Effector CD8-positive, alpha-beta T cell (primary cell): ENCODE results near the gene RCOR3.

ENCODE experiments used
- DNase-seq: peaks from one replicate; lab custom pipeline; 2025; lab: John Stamatoyannopoulos, UW

Gene RCOR3

DNA sequence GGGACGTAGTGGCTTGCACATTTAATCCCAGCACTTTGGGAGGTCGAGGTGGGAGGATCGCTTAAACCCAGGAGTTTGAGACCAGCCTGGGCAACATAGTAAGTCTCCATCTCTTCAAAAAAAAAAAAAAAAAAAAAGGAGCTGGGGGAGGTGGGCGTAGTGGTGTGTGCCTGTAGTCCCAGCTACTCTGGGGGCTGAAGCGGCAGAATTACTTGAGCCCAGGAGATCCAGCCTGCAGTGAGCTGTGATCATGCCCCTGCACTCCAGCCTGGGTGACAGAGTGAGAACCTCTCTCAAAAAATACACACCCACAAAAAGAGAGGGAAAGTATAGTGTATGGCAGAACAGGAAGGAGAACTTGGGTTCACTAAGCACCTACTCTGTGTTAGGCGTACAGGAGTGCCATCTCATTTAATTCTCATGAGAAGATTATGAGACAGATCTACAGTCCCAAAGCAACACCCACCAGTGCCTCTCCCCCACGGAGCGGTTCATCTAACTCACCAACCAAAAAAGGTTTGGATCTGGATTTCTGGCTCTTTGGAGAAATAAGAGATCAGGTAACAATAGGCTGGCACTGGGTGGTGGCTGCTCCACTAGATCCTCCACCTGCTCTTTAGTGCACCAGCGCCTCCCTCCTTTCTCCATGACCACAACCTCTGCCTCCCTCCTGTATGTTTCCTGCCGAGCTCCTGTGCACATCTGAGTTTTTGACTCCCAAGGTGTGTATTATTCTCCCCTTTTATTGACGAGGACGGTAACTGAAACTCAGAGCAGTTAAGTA, 66.0 kb downstream of the RCOR3 start:
- no peak for DNase-seq

DNA sequence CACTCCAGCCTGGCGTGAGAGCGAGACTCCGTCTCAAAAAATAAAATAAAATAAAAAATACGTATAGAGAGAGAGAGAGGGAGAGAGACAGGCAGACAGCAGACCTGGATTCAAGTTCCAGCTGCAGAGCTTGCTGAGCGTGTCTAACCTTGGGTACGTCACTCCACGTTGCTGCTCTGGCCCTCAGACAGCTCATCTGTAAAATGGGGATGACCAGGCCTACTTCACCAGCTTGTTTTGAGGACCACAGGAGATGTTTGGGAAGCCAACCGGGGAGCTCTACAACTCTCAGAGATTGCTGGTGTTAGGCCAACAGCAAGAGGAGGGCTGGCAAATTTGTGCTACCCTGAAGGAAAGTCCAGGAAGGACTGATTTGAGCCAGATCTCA, 67.0 kb downstream of the RCOR3 start:
- DNase-seq: no peak

DNA sequence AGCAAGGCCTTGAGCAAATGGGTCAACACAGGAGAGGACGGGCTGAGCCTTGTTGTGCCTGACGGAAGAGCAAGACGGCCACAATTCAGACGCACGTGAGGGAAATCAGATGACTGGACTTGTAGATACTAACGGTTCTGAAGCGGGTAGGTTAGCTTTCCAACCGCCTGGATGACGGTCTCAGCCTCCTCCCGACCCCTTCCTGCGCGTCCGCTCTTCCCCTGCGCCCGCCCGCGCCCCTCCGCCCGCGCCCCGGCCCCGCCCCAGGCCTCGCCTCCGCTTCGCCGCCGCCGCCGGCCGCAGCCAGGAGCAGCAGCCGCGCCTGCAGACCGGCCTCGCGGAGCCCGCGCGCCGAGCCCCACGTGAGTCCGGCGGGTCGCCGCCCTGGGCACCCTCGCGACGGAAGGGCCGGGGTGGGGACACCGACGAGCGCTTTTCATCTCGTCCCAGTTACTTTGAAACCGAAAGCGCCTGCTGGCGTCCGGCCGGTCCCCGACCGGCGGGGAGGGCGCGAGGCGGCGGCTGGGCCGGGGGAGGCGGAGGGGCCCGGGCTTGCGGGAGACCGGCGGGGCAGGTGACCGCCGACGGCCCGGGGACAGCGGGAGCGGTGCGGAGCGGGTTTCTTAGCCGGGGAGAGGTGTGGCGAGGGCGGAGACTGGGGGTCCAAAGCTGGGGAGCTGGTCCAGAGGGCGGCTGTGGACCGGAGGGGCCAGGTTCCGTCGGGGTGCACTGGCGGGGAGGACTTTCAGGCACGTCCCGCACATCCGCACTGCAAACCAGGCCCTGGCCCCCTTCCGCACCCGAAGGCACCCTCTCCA, 67.6 kb downstream of the RCOR3 start, which contains the start of gene TRAF5:
Gene TRAF5 (plus strand): TSS at position 306 of the 818 bp plus-strand sequence. CDS start 26,407 bp downstream, outside the sequence.
- no peak for DNase-seq

DNA sequence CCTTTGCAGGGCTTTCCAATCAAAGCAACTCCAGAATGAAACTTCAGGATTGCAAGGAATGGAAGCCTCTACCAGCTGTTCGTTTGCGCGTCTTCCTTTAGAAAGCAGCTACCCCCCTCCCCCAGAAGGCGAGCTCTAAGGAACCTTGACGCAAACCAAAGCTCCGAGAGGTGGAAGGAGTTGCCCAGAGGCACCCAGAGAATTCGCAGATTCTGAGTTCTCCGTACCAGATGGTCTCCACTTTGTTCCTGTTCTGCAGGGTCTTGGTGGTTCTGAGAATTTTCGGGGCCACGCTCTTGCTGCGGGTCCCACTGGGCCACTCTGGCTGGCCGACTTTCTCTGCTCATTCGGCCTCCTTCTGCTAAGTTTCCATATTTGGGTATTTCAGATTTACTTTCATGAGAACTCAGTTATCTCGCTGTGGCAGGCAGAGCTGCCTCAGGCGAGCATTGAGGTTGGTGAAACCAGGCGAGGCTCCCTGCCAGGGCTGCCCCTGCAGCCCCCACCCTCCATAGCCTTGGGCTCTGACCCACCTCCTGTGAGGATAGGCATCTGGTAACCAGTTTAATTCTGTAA, 68.3 kb downstream of the RCOR3 start:
- DNase-seq: no peak

DNA sequence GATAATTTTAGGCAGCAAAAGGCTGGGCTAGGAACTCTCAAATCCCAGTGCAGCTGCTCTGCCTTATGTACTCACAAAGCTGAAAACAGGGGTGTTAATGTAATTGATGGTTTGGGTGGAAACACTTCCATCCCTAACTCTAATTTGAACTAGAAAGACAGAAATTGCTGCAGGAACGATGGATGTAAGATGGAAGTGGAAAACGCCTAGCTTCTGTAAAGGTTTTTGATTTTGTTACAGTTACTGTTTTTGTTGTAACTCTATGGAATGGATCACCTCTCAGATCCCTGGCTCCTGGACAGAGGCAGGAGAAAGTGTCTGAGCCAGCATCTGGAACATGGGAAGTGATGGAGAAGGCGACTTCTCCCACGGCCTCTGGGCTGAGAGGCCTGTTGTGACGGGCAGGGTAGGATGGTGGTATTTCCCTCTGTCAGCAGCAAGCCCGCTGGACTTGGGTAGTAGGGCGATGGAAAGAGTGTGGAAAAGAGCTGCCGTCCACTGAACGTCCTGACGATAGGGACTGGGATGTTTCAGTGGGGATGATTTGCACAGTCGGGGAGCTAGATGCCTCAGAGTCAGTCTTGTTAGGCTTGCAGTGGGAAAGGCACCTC, 69.0 kb downstream of the RCOR3 start:
- no peak for DNase-seq

DNA sequence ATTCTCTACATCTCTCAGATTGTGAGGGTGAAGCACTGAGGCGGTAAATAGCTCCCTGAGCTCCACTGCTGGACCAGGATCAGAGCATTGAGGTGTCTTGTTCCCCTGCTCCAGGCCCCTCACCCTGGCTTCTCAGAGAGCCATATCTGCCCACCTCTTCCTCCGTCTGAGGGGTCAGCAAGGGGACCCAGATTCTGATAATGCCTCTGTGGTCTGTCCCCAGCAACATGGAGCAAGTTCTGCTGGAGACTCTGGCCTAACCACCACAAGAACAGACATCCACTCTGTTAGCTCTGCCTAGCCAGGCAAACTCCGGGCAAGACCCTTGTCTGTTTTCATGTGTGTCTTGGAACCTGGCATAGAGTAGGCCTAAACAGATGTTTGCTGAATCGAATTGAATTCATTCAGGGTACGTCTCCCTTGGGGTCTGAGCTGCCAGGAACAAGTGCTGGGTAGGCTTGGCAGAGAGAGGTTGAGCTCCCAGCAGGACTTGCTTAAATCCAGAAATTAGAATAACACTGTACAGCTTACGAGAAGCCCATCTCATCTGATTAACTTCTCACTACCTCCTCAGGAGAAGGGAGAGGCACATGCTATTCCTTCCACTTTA, 69.8 kb downstream of the RCOR3 start:
- DNase-seq: no peak

DNA sequence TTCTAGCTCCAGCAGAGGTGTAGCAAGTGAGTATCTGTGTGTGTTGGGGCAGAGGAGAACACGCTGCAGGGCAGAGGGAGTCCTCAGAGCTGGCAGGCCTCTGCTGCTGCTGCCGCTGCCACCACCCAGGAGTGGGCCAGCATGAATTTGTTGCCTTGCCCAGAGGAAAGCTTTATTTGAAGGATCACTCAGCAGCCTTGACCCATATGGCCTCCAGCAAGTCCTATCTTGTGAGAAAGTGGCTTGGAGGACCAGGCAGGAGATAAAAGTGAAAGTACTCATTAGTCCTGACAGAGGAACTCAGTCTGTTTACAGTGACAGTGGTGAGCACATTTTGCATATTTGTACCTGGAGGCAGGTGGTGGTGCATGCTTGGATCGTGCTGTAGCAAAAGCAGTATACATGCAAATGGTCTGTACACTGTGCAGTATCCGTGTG, 70.6 kb downstream of the RCOR3 start:
- no peak for DNase-seq

DNA sequence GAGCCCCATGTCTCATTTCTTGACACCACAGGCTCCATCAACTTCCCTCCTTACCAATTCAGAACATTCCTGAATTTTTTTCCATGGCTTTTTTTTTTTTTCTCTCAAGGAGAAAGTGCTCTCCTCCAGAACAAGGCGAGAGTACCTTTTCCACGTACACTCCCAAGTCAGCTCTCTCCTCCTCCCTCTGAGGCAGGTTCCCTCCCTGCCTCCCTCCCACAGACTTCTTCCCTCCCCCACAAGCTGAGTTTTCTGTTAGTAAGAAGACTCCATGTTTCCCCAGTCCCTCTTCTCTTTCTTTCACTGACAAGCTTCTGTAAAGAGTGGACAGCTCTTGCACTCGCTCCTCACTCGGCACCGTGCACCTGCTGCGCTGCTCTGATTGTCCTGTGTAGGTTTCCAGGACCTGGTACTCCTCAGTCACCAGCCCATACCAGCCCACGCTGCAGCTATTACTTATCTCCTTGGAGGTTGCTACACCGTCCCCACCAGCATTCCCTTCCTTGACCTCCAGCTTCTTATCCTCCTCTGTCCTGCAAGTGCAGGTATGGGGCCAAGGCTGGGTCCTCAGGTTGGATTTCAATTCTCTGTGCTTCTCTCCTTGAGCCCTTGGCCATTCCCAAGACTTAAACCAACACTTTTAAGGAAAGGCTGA, 71.2 kb downstream of the RCOR3 start:
- DNase-seq: no peak

DNA sequence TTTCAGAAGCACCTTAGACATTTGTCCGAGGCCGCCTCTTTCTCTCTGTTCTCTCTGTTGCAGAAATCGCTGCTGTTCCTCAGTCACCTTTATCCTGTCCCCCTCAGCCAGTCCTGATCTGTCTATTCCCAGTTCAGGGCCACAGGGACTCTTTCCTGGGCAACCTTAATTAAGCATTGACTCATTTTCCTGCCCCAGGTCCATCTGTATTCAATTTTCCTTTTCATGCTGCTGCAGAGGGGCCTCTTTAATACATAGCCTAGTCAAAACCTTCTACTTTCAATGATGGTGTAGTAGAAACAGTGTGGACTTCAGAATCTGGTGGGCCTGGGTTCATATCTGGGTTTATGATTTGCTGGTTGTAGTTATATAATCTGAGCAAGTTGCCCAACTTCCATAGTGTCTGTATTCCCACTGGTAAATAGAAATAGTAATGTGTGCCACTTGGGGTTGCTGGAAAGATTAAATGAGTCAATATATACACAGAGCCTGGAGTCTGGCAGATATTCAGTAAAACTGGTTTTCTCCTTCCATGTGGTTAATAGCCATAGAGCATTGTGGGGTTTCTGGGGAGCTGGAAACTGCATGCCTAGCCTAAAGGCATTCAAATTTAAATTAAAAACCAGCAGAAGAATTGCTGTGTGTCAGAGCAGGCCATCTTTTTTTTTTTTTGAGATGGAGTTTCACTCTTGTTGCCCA, 72.0 kb downstream of the RCOR3 start:
- no peak for DNase-seq

DNA sequence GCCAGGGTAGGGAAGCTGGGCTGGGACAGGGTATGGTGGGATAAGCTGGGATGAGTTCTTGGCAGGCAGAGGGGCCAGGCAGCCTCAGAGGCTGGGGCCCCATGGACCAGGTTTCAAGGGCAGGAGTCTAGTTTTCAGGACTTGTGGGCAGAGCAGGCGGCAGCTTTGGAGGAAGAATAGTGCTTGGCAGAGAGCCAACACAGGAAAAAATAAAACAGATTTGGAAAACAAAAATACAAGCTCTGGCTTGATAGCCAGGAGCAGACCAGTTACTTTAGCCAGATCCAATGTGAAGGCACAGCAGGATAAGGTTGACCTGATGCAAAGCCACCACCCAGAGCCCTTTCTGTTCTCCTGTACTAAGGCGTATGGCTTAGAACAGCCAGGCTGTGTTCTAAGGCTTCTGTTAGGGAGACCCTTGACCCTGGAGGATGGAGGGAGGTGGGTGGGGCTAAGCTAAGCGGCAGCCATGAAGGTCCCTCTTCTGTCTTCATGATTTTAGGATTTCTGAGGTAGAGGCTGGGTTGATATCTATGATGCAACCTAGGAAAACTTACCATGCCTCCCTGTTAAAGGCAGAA, 73.0 kb downstream of the RCOR3 start:
- no peak for DNase-seq

DNA sequence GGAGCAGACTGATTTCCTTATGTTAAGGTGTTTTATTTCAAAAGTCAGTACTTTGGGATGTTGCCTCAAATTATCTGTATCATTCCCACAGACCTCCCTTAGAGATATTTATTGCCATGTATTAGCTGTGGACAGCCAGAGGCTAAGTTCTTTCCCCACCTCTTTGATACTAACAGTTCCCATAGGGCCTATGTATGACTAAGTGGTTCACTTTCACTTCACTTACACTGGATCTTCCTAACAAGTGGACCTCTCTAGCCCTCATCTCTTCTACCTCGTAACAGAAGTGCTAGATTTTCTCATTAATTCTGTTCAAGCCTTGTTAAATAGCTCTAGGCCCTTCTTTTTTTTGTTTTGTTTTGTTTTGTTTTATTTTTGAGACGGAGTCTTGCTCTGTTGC, 73.7 kb downstream of the RCOR3 start:
- no peak for DNase-seq

DNA sequence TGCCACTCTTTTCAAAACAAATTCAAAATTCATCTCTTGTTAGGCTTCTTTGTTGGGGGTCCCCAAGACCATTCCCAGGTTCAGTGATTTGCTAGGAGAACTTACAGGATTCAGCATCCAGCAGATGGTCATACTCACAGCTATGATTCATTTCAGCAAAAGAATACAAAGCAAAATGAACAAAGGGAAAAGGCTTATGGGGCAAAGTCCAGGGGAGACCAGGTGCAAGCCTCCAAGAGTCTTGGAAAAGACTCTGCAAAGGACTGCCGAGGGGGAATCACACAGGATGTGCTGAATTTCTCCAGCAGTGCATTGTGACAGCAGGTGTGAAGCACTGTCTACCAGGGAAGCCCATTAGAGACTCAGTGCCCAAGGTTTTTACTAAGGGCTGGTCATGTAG, 74.7 kb downstream of the RCOR3 start:
- no peak for DNase-seq

DNA sequence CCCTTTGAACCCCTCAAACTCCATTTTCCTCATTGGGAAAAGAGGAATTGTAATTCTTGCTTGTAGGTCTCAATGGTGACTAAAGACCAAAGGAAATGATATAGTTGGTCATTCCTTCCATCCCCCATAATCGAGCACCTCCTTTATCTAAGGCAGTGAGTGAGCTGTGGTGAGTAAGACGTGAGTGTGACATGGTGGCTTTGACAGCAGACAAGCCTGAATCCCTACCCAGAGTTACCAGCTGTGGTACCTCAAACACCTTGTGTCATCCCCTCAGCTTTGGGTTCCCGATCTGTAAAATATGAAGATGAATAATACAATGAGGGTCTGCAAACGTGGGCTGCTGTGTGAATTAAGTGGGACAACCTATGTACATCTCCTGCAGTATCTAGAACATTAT, 75.8 kb downstream of the RCOR3 start:
- no peak for DNase-seq

DNA sequence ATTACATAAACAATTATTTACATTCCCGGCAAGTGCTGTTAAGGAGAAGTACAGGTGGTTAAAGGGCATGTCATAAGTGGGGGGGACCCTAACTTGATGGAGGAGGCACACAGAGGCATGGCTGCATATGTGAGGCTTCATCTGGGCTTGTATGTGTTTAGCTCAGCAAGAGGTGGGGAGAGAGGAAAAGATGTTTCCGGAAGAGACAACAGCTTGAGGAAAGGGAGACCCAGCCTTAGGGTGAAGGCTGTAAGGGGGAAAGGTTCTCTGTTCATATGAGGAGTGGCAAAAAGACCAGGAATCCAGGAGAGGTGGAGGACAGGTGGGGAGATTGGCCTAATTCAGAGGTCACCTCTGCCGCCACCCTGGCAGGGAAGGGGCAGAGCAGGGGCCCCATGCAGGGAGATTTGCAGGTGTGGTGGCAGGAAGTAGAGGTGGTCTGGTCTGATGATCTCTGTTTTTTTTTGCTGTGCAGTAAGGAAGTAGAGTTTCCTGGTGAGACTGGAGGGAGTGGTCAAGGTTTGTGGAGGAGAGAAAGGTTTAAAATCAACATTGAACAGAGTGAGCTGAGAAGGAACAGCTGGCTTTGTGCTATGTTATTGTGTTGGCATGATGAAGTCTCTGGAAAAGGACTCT, 76.5 kb downstream of the RCOR3 start:
- DNase-seq: no peak

DNA sequence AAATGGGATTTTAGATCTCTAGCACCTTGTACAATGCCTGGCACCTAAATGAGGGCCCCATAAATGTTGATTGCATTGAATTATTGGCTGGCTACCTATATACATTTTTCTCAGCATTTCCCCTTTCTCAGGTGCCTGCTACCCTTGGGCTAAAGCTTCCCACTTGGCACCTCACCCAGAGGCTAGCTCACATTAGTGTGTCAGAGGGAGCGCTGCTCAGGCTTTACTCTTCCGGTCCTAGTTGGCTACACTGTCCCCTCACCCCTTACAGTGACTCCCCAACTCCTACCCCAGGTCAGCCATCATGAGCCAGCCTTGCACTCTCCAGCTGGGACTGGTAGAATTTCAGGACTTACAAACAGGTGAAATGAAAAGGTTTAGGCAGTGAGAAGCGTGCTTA, 77.0 kb downstream of the RCOR3 start:
- DNase-seq: no peak

DNA sequence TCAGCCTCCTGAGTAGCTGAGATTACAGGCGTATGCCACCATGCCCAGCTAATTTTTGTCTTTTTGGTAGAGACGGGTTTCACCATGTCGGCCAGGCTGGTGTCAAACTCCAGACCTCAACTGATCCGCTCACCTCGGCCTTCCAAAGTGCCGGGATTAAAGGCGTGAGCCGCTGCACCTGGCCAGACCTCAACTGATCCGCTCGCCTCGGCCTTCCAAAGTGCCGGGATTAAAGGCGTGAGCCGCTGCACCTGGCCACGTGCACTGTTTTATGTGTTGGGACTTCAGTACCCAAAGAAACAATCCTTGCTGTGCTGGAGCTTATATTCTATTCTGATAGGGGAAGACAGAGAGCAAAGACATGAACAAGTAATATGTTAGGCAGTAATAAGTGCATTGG, 77.6 kb downstream of the RCOR3 start:
- DNase-seq: no peak

DNA sequence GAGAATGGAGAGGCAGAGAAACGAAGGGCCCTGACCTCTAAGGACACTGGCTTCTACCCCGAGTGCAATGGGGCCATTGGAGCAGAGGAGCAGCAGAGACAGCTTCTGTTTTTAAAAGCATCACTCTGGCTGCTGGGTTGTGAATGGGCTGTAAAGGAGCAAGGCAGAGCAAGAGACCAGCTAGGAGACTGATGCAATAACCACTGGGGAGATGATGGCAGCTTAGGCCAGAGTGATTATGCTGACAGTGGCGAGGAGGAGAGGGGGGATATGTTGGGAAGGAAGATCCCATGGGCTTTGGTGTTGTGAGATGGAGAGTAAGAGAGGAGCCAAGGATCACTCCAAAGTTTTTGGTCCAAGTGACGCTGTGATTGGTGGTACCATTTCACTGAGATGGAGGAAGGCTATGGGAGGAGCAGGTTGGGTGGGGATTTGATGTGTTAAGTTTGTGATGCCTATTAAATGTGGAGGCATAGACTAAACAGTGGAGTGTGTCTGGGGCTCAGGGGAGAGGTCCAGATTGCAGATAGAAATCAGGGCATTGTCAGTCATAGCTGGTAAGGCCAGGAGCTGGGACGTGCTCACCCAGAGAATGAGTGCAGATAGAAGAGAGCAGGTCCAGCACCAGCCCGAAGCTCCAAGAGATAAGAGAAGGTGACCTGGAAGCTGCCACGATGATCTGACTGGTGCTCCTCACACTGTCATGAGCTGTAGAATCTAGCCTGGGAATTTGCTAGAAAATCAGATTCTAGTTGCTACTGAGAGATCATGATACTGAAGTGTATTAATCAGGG, 78.5 kb downstream of the RCOR3 start:
- DNase-seq: no peak

DNA sequence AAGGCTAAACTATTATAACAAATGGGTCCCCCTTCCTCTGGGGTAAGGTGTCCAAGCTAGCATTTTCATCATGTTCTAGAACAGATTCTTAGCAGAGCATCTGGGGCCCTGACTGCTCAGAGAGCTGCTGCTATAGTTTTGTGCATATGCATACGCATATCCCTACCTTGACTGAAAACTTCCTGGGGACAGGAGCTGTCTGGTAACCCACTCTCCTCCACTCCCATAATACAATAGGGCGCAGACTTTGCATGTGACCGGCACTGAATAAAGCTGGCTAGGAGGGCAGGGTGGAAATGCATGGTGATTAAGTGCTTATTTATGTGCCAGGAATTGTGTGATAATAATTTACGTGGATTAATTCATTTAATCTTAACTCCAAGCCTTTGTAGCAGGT, 79.1 kb downstream of the RCOR3 start:
- DNase-seq: no peak

DNA sequence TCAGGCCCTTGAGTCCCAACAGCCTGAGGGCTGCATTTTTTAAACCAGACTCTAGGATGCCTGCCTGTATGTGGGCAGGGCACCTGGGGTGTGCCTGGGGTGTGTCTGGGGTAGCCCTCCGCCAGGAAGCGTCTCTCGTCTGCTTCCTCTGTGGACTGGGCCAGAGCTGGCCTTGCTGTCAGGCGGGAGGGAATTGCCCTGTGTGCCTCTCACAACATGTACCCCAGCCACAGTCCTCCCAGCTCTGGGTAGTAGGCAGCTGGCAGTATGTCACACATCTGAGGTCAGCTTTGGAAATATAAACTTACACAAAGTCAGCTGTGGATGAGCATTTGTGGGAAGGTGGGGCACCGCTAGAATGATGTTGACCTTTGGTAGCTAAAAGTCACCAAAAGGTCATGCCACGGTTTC, 80.5 kb downstream of the RCOR3 start:
- no peak for DNase-seq
